H9 (cell line): Measurements from ENCODE around the gene HIGD2A. TPM values are rescaled to one million over a fixed set of nuclear protein-coding genes. Genes with fewer than 3 reads are reported as not detected.

Experiments used
- DNase-seq: peaks from one replicate; pipeline ENCODE4 v3.0.0-alpha.2; 2017
- H2AFZ ChIP-seq: one replicate; pipeline ENCODE4 v1.6.1; 2013; ENCODE audit warnings: mild to moderate bottlenecking, low read length, control low read depth, moderate library complexity
- H2AK5ac ChIP-seq: 2 replicates; pipeline ENCODE4 v1.6.1; 2013; ENCODE audit warnings: low read length, control low read depth, mixed read lengths; ENCODE audit not compliant: insufficient read length
- H2BK120ac ChIP-seq: one replicate; pipeline ENCODE4 v1.6.1; 2013; ENCODE audit warnings: low read depth, mild to moderate bottlenecking, low read length, control low read depth, inconsistent platforms; ENCODE audit not compliant: poor library complexity, severe bottlenecking
- H2BK12ac ChIP-seq: 2 replicates; pipeline ENCODE4 v1.6.1; 2013; ENCODE audit warnings: low read length, control low read depth, mixed read lengths, low read depth; ENCODE audit not compliant: insufficient read length
- H2BK15ac ChIP-seq: 2 replicates; pipeline ENCODE4 v1.6.1; 2013; ENCODE audit warnings: low read depth, low read length, control low read depth
- H2BK20ac ChIP-seq: one replicate; pipeline ENCODE4 v1.6.1; 2013; ENCODE audit warnings: low read depth, mild to moderate bottlenecking, low read length, control low read depth, inconsistent platforms; ENCODE audit not compliant: poor library complexity, severe bottlenecking
- H2BK5ac ChIP-seq: 2 replicates; pipeline ENCODE4 v1.6.1; 2013; ENCODE audit warnings: low read length, control low read depth, mixed read lengths; ENCODE audit not compliant: insufficient read length
- H3K14ac ChIP-seq: 2 replicates; pipeline ENCODE4 v1.6.1; 2013; ENCODE audit warnings: low read length, control low read depth; ENCODE audit not compliant: insufficient read depth
- H3K18ac ChIP-seq: 2 replicates; pipeline ENCODE4 v1.6.1; 2013; ENCODE audit warnings: low read depth, mild to moderate bottlenecking, mixed read lengths, low read length, control low read depth; ENCODE audit not compliant: insufficient read length
- H3K23ac ChIP-seq: 2 replicates; pipeline ENCODE4 v1.6.1; 2013; ENCODE audit warnings: low read length, control low read depth, mixed read lengths, low read depth; ENCODE audit not compliant: insufficient read length
- H3K23me2 ChIP-seq: 2 replicates; pipeline ENCODE4 v1.6.1; 2013; ENCODE audit warnings: low read depth, mild to moderate bottlenecking, mixed read lengths, low read length, control low read depth; ENCODE audit not compliant: insufficient read length, poor library complexity, severe bottlenecking
- H3K27ac ChIP-seq: 2 replicates; pipeline ENCODE4 v1.5.1; 2013; ENCODE audit warnings: low read length, control low read depth, mixed read lengths, low read depth; ENCODE audit not compliant: insufficient read length
- H3K27me3 ChIP-seq: 2 replicates; pipeline ENCODE4 v1.6.1; 2013; ENCODE audit warnings: low read length, control low read depth, inconsistent platforms; ENCODE audit not compliant: insufficient read depth
- H3K4ac ChIP-seq: 2 replicates; pipeline ENCODE4 v1.6.1; 2013; ENCODE audit warnings: low read depth, mild to moderate bottlenecking, control low read depth, inconsistent platforms, low read length, moderate library complexity
- H3K4me1 ChIP-seq: 2 replicates; pipeline ENCODE4 v1.6.1; 2013; ENCODE audit warnings: low read length, control low read depth, inconsistent platforms; ENCODE audit not compliant: insufficient read depth
- H3K4me2 ChIP-seq: 2 replicates; pipeline ENCODE4 v1.6.1; 2013; ENCODE audit warnings: low read length, control low read depth, mixed read lengths; ENCODE audit not compliant: insufficient read length, insufficient read depth
- H3K56ac ChIP-seq: 2 replicates; pipeline ENCODE4 v1.6.1; 2013; ENCODE audit warnings: low read depth, mild to moderate bottlenecking, mixed read lengths, low read length, control low read depth; ENCODE audit not compliant: insufficient read length
- H3K79me1 ChIP-seq: 2 replicates; pipeline ENCODE4 v1.6.1; 2013; ENCODE audit warnings: low read depth, mild to moderate bottlenecking, moderate library complexity, low read length, control low read depth, inconsistent platforms; ENCODE audit not compliant: insufficient read depth, poor library complexity, severe bottlenecking
- H3K79me2 ChIP-seq: 2 replicates; pipeline ENCODE4 v1.6.1; 2013; ENCODE audit warnings: low read length, control low read depth, inconsistent platforms; ENCODE audit not compliant: insufficient read depth
- H3K9ac ChIP-seq: 2 replicates; pipeline ENCODE4 v1.6.1; 2013; ENCODE audit warnings: low read length, control low read depth, mixed read lengths; ENCODE audit not compliant: insufficient read length; ENCODE audit errors: extremely low read depth
- H3K9me3 ChIP-seq: one replicate; pipeline ENCODE4 v1.6.1; 2013; ENCODE audit warnings: low read depth, low read length, inconsistent platforms; ENCODE audit not compliant: control insufficient read depth
- H3T11ph ChIP-seq: one replicate; pipeline ENCODE4 v1.6.1; 2013; ENCODE audit warnings: mild to moderate bottlenecking, low read length, control low read depth, inconsistent platforms
- H4K20me1 ChIP-seq: one replicate; pipeline ENCODE4 v1.6.1; 2013; ENCODE audit not compliant: control insufficient read depth, insufficient read length, insufficient read depth
- H4K5ac ChIP-seq: 2 replicates; pipeline ENCODE4 v1.6.1; 2013; ENCODE audit warnings: low read depth, mild to moderate bottlenecking, mixed read lengths, low read length, control low read depth; ENCODE audit not compliant: insufficient read length
- H4K8ac ChIP-seq: replicated peaks from 2 replicates; pipeline ENCODE4 v1.6.1; 2013; ENCODE audit warnings: low read length, control low read depth, mixed read lengths, low read depth; ENCODE audit not compliant: insufficient read length
- H4K91ac ChIP-seq: 2 replicates; pipeline ENCODE4 v1.6.1; 2013; ENCODE audit warnings: low read depth, mild to moderate bottlenecking, moderate library complexity, mixed read lengths, low read length, control low read depth; ENCODE audit not compliant: insufficient read length
- H3K27ac Mint-ChIP-seq, 3 experiments: 2 replicates in 2 of 3; 3 replicates in 1 of 3; pipeline ENCODE4 v1.8.0; 2020 to 2021; ENCODE audit warnings: mixed read lengths in 3 of 3, mild to moderate bottlenecking in 1 of 3, moderate library complexity in 1 of 3
- H3K27me3 Mint-ChIP-seq: 2 replicates; pipeline ENCODE4 v1.8.0; 2021; ENCODE audit warnings: low read depth, mild to moderate bottlenecking, moderate library complexity, mixed read lengths
- H3K36me3 Mint-ChIP-seq, 3 experiments: 2 replicates in 2 of 3; 3 replicates in 1 of 3; pipeline ENCODE4 v1.8.0; 2020 to 2021; ENCODE audit warnings: low read depth in 3 of 3, mixed read lengths in 3 of 3; ENCODE audit not compliant: insufficient read depth in 1 of 3
- H3K4me1 Mint-ChIP-seq, 2 experiments: 2 replicates each; pipeline ENCODE4 v1.8.0; 2020; ENCODE audit warnings: mixed read lengths in 2 of 2
- H3K4me3 Mint-ChIP-seq, 2 experiments: 2 replicates in 1 of 2; 3 replicates in 1 of 2; pipeline ENCODE4 v1.8.0; 2020 to 2021; ENCODE audit warnings: mild to moderate bottlenecking in 2 of 2, mixed read lengths in 2 of 2, moderate library complexity in 1 of 2
- H3K9me3 Mint-ChIP-seq, 2 experiments: 2 replicates in 1 of 2; 3 replicates in 1 of 2; pipeline ENCODE4 v1.8.0; 2020; ENCODE audit warnings: mild to moderate bottlenecking in 2 of 2, mixed read lengths in 2 of 2, moderate library complexity in 1 of 2
- WGBS: extraction: QIAGEN DNeasy Blood & Tissue Kit; methylation state at CpG from one replicate; pipeline ENCODE4 v1.1.7; 2013; ENCODE audit warnings: missing lambda C conversion rate, low lambda C conversion rate, mixed read lengths; ENCODE audit not compliant: insufficient read length; ENCODE audit errors: extremely low coverage; 5-methylcytosine and 5-hydroxymethylcytosine counted together
- total RNA-seq: library from RNA; stranded (reverse); gene quantifications from 2 replicates; pipeline ENCODE4 v1.2.1, GENCODE V29; 2021
- TF ChIP-seq, protein P1 (sequence below): fragments of 200-600 bp; sonication (generic); conservative IDR thresholded peaks from 3 replicates; pipeline ENCODE4 v1.8.0; 2021; ENCODE audit warnings: antibody characterized with exemption, mild to moderate bottlenecking

Gene HIGD2A
- total RNA-seq, 1 experiment from 2014 or later, result 92.3 TPM

DNA sequence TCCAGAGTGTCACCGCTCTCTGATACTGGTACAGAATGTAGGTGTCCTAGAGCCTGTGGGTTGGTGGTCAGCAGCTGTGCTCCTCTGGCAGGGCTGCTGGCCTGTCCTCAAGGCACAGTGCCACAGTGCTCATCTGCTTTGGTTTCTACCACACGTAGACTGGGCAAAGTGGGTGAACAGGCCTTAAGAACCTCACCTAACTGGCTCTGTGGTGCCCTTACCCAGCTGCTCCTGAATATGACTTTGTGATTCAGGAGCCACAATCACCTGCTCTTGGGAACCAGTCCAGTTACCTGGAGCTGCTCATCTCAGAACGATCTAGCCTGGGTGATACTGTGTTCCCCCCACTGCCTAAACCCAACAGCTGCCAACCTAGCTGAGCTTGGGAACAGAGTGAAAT is 6.6 kb upstream of the HIGD2A start:
- no CpG with 5 or more reads among the region's 3 CpGs for WGBS
- no peak overlapping the region for H3K23ac ChIP-seq
- no peak overlapping the region for H2BK20ac ChIP-seq
- no peak overlapping the region for H3K9ac ChIP-seq
- Mint-ChIP-seq H3K27ac (no peak overlapping the region; a peak in 1 of 7 replicates), H3K27me3 (no peaks in the 10 kb centered on the region), H3K4me1 (peaks cover 4 to 6% of the 10 kb centered on the region in 2 experiments; a peak in 3 of 4 replicates), H3K9me3 (no peaks in the 10 kb centered on the region), H3K36me3 (peaks cover 30 to 74% (median 39%) of the 10 kb centered on the region in 3 experiments), H3K4me3 (no peak overlapping the region)
- no peaks in the 10 kb centered on the region for H3K23me2 ChIP-seq
- no peak overlapping the region for H3K27ac ChIP-seq
- no peak overlapping the region for H2AFZ ChIP-seq
- H3K18ac ChIP-seq, result no peak overlapping the region
- no peaks in the 10 kb centered on the region for H4K20me1 ChIP-seq
- no peak overlapping the region for H3T11ph ChIP-seq
- H4K8ac ChIP-seq, result no peak overlapping the region
- no peak overlapping the region for H2BK12ac ChIP-seq
- no peaks in the 10 kb centered on the region for H3K27me3 ChIP-seq
- H2AK5ac ChIP-seq, result no peak overlapping the region
- no peaks in the 10 kb centered on the region for H3K4me1 ChIP-seq
- no peak overlapping the region for H2BK120ac ChIP-seq
- no peak overlapping the region for H3K56ac ChIP-seq
- H4K5ac ChIP-seq, result no peak overlapping the region
- H3K4me2 ChIP-seq, result no peak overlapping the region
- peaks cover 2% of the 10 kb centered on the region; the same call in 1 of the 2 replicates for H3K79me2 ChIP-seq
- H2BK5ac ChIP-seq, result no peak overlapping the region
- no peak overlapping the region for H4K91ac ChIP-seq
- H3K9me3 ChIP-seq, result no peaks in the 10 kb centered on the region
- no peak overlapping the region for H2BK15ac ChIP-seq
- H3K4ac ChIP-seq, result no peak overlapping the region
- no peak for DNase-seq
- no peak overlapping the region for H3K14ac ChIP-seq
- H3K79me1 ChIP-seq, result no peaks in the 10 kb centered on the region
- TF ChIP-seq, protein P1, sequence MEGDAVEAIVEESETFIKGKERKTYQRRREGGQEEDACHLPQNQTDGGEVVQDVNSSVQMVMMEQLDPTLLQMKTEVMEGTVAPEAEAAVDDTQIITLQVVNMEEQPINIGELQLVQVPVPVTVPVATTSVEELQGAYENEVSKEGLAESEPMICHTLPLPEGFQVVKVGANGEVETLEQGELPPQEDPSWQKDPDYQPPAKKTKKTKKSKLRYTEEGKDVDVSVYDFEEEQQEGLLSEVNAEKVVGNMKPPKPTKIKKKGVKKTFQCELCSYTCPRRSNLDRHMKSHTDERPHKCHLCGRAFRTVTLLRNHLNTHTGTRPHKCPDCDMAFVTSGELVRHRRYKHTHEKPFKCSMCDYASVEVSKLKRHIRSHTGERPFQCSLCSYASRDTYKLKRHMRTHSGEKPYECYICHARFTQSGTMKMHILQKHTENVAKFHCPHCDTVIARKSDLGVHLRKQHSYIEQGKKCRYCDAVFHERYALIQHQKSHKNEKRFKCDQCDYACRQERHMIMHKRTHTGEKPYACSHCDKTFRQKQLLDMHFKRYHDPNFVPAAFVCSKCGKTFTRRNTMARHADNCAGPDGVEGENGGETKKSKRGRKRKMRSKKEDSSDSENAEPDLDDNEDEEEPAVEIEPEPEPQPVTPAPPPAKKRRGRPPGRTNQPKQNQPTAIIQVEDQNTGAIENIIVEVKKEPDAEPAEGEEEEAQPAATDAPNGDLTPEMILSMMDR, result no peak
